LHCN-M2 (cell line): ENCODE measurements around the gene BLTP3A. TPM values are rescaled to one million over a fixed set of nuclear protein-coding genes. Genes with fewer than 3 reads are reported as not detected.

ENCODE experiments used
- DNase-seq: peaks from one replicate; pipeline ENCODE4 v3.0.0-alpha.2; 2012; ENCODE audit warnings: low read depth
- total RNA-seq: library from RNA; depleted of rRNA; stranded (reverse); fragments of >200 nt; gene quantifications from 2 replicates; pipeline ENCODE4 v1.2.3, GENCODE V29; 2014; rRNA removed

Gene BLTP3A
- total RNA-seq, 1 experiment from 2014 or later: 2.2 TPM

DNA sequence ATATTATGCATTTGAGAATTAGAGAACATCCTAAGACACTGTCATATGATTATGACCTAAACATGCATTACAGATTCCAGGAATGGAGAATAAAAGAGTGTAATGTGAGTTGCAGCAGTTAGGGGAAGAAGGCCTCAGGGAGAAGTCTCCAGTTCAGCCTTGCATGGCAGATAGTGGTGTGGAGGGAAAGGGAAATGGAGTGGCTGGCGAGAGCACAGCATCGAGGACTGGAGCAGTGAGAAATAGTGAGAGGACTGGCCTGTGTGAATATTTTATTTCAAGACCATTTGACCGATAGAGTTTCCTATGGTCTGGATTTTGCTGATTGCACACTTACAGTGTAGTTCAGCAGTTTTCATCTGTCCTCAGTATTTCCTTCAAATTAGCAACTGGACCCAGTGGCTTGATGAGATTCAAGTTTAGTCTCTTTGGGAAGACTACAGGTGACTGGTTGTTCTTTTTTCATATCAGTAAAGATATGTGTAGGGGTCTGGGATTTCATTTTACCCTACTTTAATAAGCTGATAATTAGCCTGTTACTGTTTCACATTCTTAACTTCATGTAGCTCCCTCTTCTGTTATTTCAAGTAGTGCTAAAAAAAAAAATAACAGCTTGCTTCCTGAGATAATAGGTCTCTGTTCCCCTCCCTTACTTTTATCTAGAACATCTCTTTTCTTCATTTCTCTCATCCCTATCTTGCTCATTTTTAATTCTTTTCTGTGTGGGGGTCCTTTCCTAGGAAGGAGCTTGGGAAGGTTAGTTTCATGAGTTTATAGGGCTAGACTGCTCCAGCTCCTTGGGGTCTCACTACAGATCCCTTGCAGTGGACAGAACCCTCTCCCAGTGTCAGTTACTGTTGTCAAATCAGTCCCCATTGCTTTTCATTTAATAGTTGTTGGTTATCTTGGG, 27.9 kb downstream of the BLTP3A start:
- DNase-seq: no peak

DNA sequence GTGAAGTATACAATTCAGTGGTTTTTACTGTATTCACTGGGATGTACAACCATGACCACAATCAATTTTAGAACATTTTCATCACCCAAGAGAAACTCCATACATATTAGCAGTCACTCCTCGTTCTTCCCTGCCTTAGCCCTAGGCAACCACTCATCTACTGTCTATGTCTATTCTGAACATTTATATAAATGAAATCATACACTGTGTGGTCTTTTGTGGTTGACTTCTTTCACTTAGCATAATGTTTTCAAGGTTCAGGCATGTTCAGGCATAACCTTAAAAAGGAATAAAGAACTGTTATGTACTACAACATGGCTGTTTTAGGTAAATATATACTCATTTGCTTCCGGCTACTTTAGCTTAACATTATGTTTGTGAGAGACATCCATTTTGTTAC, 37.3 kb downstream of the BLTP3A start:
- DNase-seq: no peak

DNA sequence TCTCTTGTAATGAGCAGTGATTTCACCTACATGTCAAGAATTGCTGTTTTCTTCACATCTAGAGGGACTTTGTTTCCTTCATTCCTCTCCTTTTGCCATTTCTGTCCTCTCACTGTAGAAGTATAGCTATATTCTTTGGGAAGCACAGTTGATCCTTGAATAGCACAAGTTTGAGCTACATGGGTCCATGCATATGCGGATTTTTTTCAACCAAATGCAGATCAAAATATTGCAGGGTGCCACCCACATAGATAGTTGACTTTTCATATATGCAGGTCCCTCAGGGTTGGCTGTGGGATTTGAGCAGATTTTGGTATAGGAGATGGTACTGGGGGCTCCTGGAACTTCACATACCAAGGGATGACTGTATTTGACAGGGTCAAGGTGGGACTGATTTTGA, 41.1 kb downstream of the BLTP3A start:
- no peak for DNase-seq

DNA sequence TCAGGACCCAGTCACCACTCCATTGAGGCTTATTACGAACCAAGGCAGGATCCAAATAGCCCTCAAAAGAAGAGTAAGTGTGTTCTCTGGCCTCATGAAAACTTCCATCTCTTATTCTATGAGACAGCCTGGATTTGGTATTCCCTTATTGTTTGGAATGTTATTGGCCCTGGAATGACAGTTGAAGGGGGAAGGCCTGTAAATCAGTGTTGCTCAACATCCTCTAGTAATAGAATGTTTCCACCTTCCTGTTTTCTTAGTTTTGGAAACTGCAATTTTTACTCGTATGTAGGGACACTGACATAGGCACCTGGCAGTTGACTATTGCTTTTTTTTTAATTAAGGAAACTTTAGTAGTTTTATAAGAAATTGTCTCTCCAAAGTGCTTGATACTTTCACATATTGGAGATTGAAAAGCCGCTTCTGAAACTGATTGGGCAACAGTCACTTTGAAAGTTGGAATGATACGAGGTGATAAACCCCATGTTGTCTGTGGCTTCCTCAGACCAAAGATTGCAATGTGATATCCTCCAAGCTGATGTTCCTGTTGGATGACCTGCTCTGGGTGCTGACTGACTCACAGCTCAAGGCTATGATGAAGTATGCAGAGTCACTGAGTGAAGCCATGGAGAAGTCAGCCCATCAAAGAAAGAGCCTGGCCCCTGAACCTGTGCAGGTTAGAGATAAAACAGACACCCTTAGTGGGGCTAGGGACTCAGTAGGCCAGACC, 43.1 kb downstream of the BLTP3A start:
- DNase-seq: peak; percentile 69

DNA sequence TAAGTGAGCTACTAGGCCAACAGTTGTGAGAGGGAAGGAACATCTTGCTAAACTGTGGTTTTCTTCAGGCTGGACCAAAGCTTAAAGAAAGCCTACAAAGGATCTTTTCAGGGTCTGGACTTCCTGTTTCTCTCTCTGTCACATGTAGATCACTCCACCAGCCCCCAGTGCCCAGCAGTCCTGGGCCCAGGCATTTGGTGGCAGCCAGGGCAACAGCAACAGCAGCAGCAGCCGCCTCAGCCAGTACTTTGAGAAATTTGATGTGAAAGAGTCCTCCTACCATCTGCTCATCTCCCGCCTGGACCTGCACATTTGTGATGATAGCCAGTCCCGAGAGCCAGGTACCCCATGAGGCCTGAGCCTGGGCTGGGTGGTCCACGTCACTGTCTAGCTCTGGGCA, 44.1 kb downstream of the BLTP3A start:
- DNase-seq: no peak

DNA sequence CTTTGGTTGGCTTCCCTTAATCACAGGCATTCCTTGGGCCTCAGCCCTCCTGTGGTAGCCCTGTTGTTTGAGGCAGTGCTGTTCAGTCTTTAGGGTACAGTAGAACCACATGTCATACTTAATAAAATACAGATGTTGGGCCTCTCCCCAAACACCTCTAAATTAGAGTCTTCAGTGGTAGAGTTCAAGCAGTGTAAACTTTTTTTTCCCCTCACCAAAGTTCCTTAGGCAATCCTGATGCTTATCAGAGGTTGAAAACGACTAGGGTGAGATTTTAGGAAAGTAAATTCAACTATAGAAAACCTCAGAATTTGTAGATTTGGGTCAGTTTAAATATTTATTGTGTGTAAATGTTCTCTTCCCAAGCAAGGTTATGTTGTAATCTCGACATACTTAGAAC, 44.6 kb downstream of the BLTP3A start:
- DNase-seq: no peak

DNA sequence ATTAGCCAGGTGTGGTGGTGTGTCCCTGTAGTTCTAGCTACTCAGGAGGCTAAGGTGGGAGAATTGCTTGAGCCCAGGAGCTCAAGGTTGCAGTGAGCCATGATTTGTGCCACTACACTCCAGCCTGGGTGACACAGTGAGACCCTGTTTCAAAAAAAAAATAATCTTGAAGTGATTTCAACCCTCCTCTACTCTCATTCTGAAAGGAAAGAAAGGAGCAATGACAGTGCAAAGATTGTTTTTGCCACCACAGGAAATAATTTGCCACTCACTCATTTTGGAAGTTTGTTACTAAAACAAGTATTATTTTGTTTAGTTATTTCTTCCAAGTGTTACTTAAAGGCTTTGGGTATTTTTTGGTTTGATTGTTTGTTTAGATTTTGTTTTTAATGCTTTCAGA, 45.6 kb downstream of the BLTP3A start:
- DNase-seq: no peak

DNA sequence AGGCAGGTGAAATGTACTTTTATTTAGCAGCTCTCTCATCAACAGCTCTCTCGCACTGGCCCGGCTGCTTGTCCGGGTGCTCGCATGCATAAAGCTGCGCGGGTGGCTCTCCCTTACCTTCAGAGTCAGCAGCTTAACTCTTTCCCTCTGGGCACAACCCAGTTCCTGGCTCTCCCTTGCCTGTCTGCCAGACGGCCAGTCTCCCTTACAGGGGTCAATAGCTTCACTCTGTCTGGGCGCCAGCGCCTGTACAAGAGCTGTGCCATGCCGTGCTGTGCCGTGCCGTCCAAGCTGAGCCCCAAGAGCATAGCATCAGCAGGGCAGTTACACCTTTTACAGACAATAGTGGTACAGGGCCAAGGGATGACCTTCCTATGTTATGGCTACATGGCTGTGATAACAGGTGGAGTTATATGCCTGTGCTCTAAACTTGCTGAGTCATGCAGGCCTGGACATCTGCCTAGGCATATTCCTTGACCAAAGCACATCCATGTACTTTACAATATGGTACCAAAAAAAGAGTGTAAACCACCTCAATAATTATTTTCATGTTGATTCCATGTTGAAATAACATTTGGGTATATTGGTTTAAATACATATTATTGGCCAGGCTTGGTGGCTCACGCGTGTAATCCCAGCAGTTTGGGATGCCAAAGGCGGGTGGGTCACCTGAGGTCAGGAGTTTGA, 47.9 kb downstream of the BLTP3A start:
- peak; percentile 45 for DNase-seq

Other genes starting within 250 kb of the BLTP3A start
- gene SPDEF, start 235.8 kb upstream of the BLTP3A start, total RNA-seq: not detected in 2 replicates
- 24.4 and 24.5 TPM in 2 replicates for gene ILRUN, start 95.3 kb upstream of the BLTP3A start, total RNA-seq
- gene SNRPC, start 34.6 kb upstream of the BLTP3A start, total RNA-seq: 93.3 and 105 TPM in 2 replicates
- gene TAF11, start 96.0 kb downstream of the BLTP3A start, total RNA-seq: 18.0 and 20.0 TPM in 2 replicates
- gene ANKS1A, start 97.2 kb downstream of the BLTP3A start, total RNA-seq: 10.1 and 13.4 TPM in 2 replicates